ENCODE measurements around the gene ZBTB16. TPM values are rescaled to one million over a fixed set of nuclear protein-coding genes. Genes with fewer than 3 reads are reported as not detected.

The ZBTB16 gene
- polyA plus RNA-seq, 1 donor from 2014 or later = 0.45 TPM

DNA sequence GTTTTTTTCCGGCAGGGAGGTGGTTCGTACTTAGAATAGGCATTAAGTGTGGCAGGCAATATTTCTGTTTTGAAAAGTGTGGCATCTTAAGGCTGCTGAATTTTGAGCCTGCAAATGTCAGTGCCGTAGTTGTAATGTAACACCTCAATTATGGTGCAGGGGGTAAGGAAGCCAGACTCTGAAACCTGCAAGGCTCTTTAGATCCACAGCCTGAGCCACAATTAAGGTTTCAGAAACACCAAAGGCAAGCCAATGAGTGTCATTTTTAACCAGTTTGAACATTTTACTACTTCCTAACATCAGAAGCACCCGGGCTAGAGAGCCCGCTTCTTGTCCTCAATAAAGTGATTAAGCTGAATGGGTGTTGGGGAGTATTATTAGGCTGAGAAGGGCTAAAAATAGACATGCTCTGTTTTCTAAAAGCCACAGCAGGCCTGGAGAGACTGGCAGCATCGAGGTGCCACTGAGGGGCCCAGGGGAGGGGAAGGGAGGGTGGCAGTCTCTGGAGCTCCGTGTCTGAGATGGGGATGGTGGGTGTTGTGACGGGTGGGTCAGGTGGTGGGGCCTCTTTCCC, 113.4 kb downstream of the ZBTB16 start:
- H3K36me3 ChIP-seq (ENCODE audit: insufficient read depth, low read length) = no peaks in the 10 kb centered on the region
- H3K9me2 ChIP-seq (ENCODE audit: insufficient read depth, low read length) = no peaks in the 10 kb centered on the region
- H3K4me3 ChIP-seq (ENCODE audit: low read length) = no peak overlapping the region
- H4K20me1 ChIP-seq (ENCODE audit: insufficient read depth) = no peaks in the 10 kb centered on the region
- H3K27me3 ChIP-seq (ENCODE audit: insufficient read depth, low read depth, low read length) = no peaks in the 10 kb centered on the region
- H3K79me2 ChIP-seq (replicated peaks; ENCODE audit: insufficient read depth, low read length) = peaks cover 6% of the 10 kb centered on the region
- H2AFZ ChIP-seq (ENCODE audit: low read depth, low read length) = no peak overlapping the region
- H3K9ac ChIP-seq (ENCODE audit: low read length) = no peak overlapping the region
- no peak overlapping the region for H3K27ac ChIP-seq (ENCODE audit: low read length)
- no peaks in the 10 kb centered on the region for H3K9me3 ChIP-seq (ENCODE audit: low read length)
- H3K4me2 ChIP-seq (ENCODE audit: low read length) = no peak overlapping the region
- no peaks in the 10 kb centered on the region for H3F3A ChIP-seq (ENCODE audit: insufficient read depth, low read length, poor library complexity, severe bottlenecking)
- no peak for TF ChIP-seq MXI1 (conservative IDR thresholded peaks at IDR 0.05; ENCODE audit: poor library complexity, severe bottlenecking)
- no peak for TF ChIP-seq POLR2AphosphoS5 (IDR thresholded peaks at IDR 0.05)
- no peak for TF ChIP-seq RAD21 (conservative IDR thresholded peaks at IDR 0.05)
- TF ChIP-seq TAF1 (IDR thresholded peaks at IDR 0.05; ENCODE audit: low read depth) = no peak
- no peak for TF ChIP-seq EZH2 (IDR thresholded peaks at IDR 0.05; ENCODE audit: borderline replicate concordance, insufficient read depth, low read length, poor library complexity, severe bottlenecking)
- TF ChIP-seq, protein P1, sequence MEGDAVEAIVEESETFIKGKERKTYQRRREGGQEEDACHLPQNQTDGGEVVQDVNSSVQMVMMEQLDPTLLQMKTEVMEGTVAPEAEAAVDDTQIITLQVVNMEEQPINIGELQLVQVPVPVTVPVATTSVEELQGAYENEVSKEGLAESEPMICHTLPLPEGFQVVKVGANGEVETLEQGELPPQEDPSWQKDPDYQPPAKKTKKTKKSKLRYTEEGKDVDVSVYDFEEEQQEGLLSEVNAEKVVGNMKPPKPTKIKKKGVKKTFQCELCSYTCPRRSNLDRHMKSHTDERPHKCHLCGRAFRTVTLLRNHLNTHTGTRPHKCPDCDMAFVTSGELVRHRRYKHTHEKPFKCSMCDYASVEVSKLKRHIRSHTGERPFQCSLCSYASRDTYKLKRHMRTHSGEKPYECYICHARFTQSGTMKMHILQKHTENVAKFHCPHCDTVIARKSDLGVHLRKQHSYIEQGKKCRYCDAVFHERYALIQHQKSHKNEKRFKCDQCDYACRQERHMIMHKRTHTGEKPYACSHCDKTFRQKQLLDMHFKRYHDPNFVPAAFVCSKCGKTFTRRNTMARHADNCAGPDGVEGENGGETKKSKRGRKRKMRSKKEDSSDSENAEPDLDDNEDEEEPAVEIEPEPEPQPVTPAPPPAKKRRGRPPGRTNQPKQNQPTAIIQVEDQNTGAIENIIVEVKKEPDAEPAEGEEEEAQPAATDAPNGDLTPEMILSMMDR (IDR thresholded peaks at IDR 0.05; ENCODE audit: poor library complexity, severe bottlenecking) = no peak
- TF ChIP-seq SMC3 (conservative IDR thresholded peaks at IDR 0.05; ENCODE audit: poor library complexity) = no peak

DNA sequence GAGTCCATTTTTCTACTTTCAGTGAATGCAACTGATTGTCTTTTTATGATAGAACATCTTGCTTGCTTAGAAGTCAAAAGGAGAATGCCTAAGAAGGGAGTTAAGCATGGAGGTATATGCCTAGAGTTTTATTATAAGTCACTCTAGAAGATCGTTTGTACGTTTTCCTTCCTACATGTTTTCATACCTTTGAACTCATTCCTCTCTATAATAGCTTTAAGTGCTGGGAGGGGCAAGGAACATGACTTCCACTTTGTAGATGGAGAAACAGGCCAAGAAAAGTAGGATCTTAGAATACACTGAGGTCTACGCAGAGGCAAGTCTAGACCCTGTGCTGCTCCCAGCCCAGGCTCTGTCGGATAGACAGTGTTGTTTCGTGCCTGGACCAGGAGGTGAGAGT, 114.3 kb downstream of the ZBTB16 start:
- no peaks in the 10 kb centered on the region for H3K27me3 ChIP-seq (ENCODE audit: insufficient read depth, low read depth, low read length)
- no peak overlapping the region for H3K4me2 ChIP-seq (ENCODE audit: low read length)
- TF ChIP-seq, protein P2, sequence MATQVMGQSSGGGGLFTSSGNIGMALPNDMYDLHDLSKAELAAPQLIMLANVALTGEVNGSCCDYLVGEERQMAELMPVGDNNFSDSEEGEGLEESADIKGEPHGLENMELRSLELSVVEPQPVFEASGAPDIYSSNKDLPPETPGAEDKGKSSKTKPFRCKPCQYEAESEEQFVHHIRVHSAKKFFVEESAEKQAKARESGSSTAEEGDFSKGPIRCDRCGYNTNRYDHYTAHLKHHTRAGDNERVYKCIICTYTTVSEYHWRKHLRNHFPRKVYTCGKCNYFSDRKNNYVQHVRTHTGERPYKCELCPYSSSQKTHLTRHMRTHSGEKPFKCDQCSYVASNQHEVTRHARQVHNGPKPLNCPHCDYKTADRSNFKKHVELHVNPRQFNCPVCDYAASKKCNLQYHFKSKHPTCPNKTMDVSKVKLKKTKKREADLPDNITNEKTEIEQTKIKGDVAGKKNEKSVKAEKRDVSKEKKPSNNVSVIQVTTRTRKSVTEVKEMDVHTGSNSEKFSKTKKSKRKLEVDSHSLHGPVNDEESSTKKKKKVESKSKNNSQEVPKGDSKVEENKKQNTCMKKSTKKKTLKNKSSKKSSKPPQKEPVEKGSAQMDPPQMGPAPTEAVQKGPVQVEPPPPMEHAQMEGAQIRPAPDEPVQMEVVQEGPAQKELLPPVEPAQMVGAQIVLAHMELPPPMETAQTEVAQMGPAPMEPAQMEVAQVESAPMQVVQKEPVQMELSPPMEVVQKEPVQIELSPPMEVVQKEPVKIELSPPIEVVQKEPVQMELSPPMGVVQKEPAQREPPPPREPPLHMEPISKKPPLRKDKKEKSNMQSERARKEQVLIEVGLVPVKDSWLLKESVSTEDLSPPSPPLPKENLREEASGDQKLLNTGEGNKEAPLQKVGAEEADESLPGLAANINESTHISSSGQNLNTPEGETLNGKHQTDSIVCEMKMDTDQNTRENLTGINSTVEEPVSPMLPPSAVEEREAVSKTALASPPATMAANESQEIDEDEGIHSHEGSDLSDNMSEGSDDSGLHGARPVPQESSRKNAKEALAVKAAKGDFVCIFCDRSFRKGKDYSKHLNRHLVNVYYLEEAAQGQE (IDR thresholded peaks at IDR 0.05; ENCODE audit: borderline replicate concordance) = no peak
- TF ChIP-seq, protein P1 (IDR thresholded peaks at IDR 0.05; ENCODE audit: poor library complexity, severe bottlenecking) = no peak
- TF ChIP-seq MXI1 (conservative IDR thresholded peaks at IDR 0.05; ENCODE audit: poor library complexity, severe bottlenecking) = no peak
- TF ChIP-seq EP300 (conservative IDR thresholded peaks at IDR 0.05; ENCODE audit: poor library complexity, severe bottlenecking) = no peak
- no peak for TF ChIP-seq TAF1 (IDR thresholded peaks at IDR 0.05; ENCODE audit: low read depth)
- TF ChIP-seq SMC3 (conservative IDR thresholded peaks at IDR 0.05; ENCODE audit: poor library complexity) = no peak
- TF ChIP-seq RAD21 (conservative IDR thresholded peaks at IDR 0.05) = no peak
- no peak for TF ChIP-seq POLR2AphosphoS5 (IDR thresholded peaks at IDR 0.05)
- no peak for TF ChIP-seq EZH2 (IDR thresholded peaks at IDR 0.05; ENCODE audit: borderline replicate concordance, insufficient read depth, low read length, poor library complexity, severe bottlenecking)
- no peaks in the 10 kb centered on the region for H3K36me3 ChIP-seq (ENCODE audit: insufficient read depth, low read length)
- H3F3A ChIP-seq (ENCODE audit: insufficient read depth, low read length, poor library complexity, severe bottlenecking) = no peaks in the 10 kb centered on the region
- no peak overlapping the region for H2AFZ ChIP-seq (ENCODE audit: low read depth, low read length)
- no peaks in the 10 kb centered on the region for H4K20me1 ChIP-seq (ENCODE audit: insufficient read depth)
- H3K9me3 ChIP-seq (ENCODE audit: low read length) = no peaks in the 10 kb centered on the region
- no peaks in the 10 kb centered on the region for H3K9me2 ChIP-seq (ENCODE audit: insufficient read depth, low read length)
- H3K4me3 ChIP-seq (ENCODE audit: low read length) = no peak overlapping the region
- no peak overlapping the region for H3K27ac ChIP-seq (ENCODE audit: low read length)
- H3K79me2 ChIP-seq (replicated peaks; ENCODE audit: insufficient read depth, low read length) = peaks cover under 1% of the 10 kb centered on the region
- no peak overlapping the region for H3K9ac ChIP-seq (ENCODE audit: low read length)
